Iris pigment epithelial cell (primary cell): ENCODE data around the gene PTPN6.

Experiments
- DNase-seq: peaks from one replicate; pipeline ENCODE4 v3.0.0-alpha.2; 2011; ENCODE audit warnings: low read depth

PTPN6 gene

GRCh38 chr12:6941782-6942181 is 9.4 kb upstream of the PTPN6 start:
- no peak for DNase-seq

- DNase-seq = no peak
Measured at GRCh38 chr12:6942331-6942665, 8.9 kb upstream of the PTPN6 start.

- peak; percentile 96 for DNase-seq
Measured at GRCh38 chr12:6943389-6943721, 7.8 kb upstream of the PTPN6 start.

- DNase-seq = peak; percentile 83
Measured at GRCh38 chr12:6943722-6944380, 7.3 kb upstream of the PTPN6 start, which contains the start of the genes C12orf57 and RNU7-1. Gene C12orf57 (plus strand): TSS chr12:6944022. CDS start chr12:6944122, 100 bp downstream. Gene RNU7-1 (plus strand): TSS chr12:6943816.

GRCh38 chr12:6944381-6945186 is 6.6 kb upstream of the PTPN6 start:
- peak; percentile 91 for DNase-seq

GRCh38 chr12:6945613-6946012 is 5.5 kb upstream of the PTPN6 start:
- DNase-seq = no peak

- DNase-seq = no peak
Measured at GRCh38 chr12:6946033-6946919, 4.9 kb upstream of the PTPN6 start.

- DNase-seq = no peak
Measured at GRCh38 chr12:6946920-6947374, 4.2 kb upstream of the PTPN6 start.

- DNase-seq = no peak
Measured at GRCh38 chr12:6947615-6948014, 3.5 kb upstream of the PTPN6 start.

GRCh38 chr12:6948873-6949594 is 2.1 kb upstream of the PTPN6 start:
- DNase-seq = no peak

- DNase-seq = no peak
Measured at GRCh38 chr12:6950401-6950801, 755 bp upstream of the PTPN6 start.

- no peak for DNase-seq
Measured at GRCh38 chr12:6951551-6952120, 480 bp downstream of the PTPN6 start.

- no peak for DNase-seq
Measured at GRCh38 chr12:6952121-6952862, 1.1 kb downstream of the PTPN6 start.

- no peak for DNase-seq
Measured at GRCh38 chr12:6952863-6953441, 1.8 kb downstream of the PTPN6 start.

- peak; percentile 62 for DNase-seq
Measured at GRCh38 chr12:6953442-6954315, 2.5 kb downstream of the PTPN6 start.

GRCh38 chr12:6954316-6955107 is 3.4 kb downstream of the PTPN6 start:
- DNase-seq = no peak

- no peak for DNase-seq
Measured at GRCh38 chr12:6955108-6956020, 4.2 kb downstream of the PTPN6 start.
